Measurements from ENCODE around the gene CHST10.
A peak's percentile ranks its signal among the peaks of the same experiment; 100 is the strongest.

CHST10 gene

DNA sequence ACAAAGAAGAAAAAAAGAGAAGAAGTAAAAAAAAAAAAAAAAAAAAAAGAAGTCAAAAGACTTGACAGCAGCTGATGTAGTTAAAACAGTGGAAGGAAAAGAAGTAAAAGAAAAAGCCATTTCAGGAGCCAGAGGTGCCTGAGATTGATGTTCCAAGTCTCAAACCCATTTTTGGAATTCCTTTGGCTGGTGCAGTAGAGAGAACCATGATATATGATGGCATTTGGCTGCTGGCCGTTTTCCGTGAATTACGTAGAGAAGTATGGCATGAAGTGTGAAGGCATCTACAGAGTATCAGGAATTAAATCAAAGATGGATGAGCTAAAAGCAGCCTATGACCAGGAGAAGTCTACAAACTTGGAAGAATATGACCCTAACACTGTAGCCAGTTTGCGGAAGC lies 7.6 kb upstream of the CHST10 start:
- Mint-ChIP-seq H3K4me1 (ENCODE audit: low read depth in 2 of 2) (peaks cover 4% of the 10 kb centered on the region in 2 donors), H3K36me3 (ENCODE audit: insufficient read depth) (no peaks in the 10 kb centered on the region), H3K27me3 (peaks cover 37 to 47% of the 10 kb centered on the region in 2 donors), H3K27ac (no peak overlapping the region), H3K9me3 (no peaks in the 10 kb centered on the region), H3K4me3 (no peak overlapping the region)
- DNase-seq, result no peak
- ATAC-seq (replicated peaks), result no peak

DNA sequence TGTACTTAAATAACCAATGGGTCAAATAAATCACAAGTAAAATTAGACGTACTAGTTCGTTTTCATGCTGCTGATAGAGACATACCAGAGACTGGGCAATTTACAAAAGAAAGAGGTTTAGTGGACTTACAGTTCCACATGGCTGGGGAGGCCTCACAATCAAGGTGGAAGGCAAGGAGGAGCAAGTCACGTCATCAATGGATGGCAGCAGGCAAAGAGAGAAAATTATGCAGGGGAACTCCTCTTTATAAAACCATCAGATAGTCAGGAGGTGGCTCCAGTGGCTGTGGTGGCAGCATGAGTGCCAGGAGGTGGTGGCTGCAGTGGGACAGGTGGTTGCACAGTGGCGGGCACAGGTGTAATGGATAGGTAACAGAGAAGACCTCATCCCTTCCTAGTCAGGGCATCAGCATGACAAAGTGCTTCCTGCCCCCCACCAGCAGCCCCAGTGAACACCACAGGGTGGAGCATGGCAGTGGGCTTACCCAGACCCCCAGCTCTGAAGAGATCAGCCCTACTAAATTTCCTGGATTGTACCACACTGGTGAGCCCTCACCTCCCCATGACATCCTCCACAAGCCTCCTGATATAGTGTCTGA lies 6.9 kb upstream of the CHST10 start:
- H3K27me3 Mint-ChIP-seq, result peaks cover 37 to 43% of the 10 kb centered on the region in 2 donors
- no peak overlapping the region for H3K27ac Mint-ChIP-seq
- H3K4me3 Mint-ChIP-seq, result no peak overlapping the region
- H3K9me3 Mint-ChIP-seq, result no peaks in the 10 kb centered on the region
- ATAC-seq (replicated peaks) (no peak), DNase-seq (no peak)
- H3K36me3 Mint-ChIP-seq (ENCODE audit: insufficient read depth), result no peaks in the 10 kb centered on the region
- H3K4me1 Mint-ChIP-seq (ENCODE audit: low read depth in 2 of 2), result peaks cover 4% of the 10 kb centered on the region in 2 donors

DNA sequence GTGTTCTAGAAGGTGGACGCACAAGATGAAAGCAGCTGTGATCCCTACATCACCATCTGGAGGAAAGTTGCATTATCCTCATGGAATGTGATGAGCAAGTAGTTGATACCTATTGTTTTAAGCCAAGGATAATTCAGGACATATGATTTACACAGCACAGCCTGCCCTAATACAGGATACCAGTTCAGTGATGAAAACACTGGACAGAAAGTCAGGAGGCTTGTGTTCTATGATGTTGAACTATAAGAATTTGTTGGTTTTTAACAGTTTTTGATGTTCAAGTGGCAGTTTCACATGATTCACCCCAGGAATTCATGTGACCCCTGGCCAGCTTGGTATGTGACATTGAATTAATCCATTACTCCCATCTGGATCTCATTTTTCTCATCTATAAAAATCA lies 6.2 kb upstream of the CHST10 start:
- Mint-ChIP-seq H3K27me3 (peaks cover 29 to 35% of the 10 kb centered on the region in 2 donors), H3K36me3 (ENCODE audit: insufficient read depth) (no peaks in the 10 kb centered on the region), H3K4me3 (no peak overlapping the region), H3K27ac (no peak overlapping the region), H3K9me3 (no peaks in the 10 kb centered on the region), H3K4me1 (ENCODE audit: low read depth in 2 of 2) (peaks cover 4% of the 10 kb centered on the region in 2 donors)
- ATAC-seq (replicated peaks) (no peak), DNase-seq (no peak)

DNA sequence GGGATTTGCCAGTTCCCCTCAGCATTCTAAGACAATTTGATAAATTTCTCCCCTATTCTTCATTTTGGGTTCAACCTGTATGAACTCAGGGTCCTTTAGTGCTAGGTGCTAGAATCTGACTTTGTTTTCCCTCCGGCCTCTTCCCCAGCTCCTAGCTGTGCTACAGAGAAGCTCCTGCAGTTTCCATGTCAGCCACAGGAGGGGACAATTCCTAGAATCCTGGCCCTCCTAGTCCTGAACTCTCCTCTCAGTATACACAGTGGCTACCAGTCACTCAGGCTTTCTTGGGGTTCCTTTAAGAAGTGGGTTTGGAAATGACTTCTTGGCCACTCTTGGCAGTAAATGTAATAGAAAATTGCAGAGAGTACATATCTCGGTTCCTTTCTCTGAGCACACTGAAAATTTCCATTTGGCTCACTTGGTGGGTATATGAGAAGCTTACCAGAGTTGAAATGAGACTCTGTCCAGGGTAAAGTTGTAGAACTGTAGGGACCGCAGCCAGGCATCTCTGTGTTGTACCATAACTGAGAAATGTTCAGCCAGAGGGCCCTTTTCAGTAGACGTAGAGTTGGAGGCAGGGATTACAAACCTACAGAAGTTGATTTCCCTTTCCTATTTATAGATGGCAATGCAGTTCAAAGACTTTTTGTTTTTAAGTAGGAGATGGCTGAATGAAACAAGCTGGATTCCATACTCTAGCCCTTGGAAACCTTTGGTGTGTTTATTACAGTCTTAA lies 5.0 kb upstream of the CHST10 start:
- DNase-seq, result no peak
- no peak overlapping the region for H3K4me3 Mint-ChIP-seq
- no peaks in the 10 kb centered on the region for H3K9me3 Mint-ChIP-seq
- no peaks in the 10 kb centered on the region for H3K36me3 Mint-ChIP-seq (ENCODE audit: insufficient read depth)
- peaks cover 20 to 28% of the 10 kb centered on the region in 2 donors for H3K27me3 Mint-ChIP-seq
- H3K27ac Mint-ChIP-seq, result no peak overlapping the region
- H3K4me1 Mint-ChIP-seq (ENCODE audit: low read depth in 2 of 2), result peaks cover under 1 to 2% of the 10 kb centered on the region in 2 donors
- no peak for ATAC-seq (replicated peaks)

DNA sequence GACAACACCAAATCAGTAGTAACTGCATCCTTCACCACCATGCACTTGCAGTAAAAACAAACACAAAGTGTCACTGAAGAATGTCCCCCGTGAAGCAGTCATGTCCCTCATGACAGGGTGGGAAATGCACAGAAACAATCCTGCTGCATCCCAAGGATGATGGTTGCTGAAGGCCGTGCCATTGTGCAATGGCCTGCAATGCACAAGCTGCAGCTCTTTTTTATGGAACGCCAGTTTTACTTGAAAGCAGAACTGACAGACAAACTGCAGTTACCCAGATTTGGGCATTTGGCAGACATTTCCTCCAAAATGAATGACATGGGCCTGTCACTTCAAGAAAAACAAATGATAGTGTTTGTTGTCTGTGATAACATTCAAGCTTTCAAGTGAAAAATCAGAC lies 2.4 kb upstream of the CHST10 start:
- Mint-ChIP-seq H3K9me3 (no peaks in the 10 kb centered on the region), H3K4me3 (no peak overlapping the region), H3K27ac (no peak overlapping the region), H3K4me1 (ENCODE audit: low read depth in 2 of 2) (peaks cover 14 to 18% of the 10 kb centered on the region in 2 donors), H3K36me3 (ENCODE audit: insufficient read depth) (no peaks in the 10 kb centered on the region), H3K27me3 (peaks cover 10 to 11% of the 10 kb centered on the region in 2 donors)
- ATAC-seq (replicated peaks) (no peak), DNase-seq (no peak)

DNA sequence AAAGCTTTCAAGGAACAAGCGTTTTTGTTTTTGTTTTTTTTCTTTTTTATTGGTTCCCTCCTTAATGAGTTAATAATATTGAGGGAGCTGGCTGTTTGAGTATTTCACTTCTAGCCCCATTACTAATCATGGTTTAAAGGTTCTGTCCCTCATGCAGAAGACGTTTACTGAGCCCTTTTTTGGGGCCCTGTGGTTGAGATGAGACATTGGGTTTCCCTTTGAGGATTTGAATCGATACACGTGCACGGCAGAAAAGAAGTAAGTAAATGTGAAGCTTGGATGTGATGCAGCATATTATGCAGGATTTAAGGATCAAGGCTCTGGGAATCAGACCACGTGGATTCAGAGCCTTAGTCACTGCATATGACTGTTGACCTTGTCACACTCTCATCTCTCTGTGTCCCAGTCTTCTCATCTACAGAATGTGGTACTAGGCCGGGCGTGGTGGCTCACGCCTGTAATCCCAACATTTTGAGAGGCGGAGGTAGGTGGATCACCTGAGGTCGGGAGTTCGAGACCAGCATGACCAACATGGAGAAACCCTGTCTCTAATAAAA lies 1.0 kb upstream of the CHST10 start:
- no peak overlapping the region for H3K27ac Mint-ChIP-seq
- peaks cover 14 to 18% of the 10 kb centered on the region in 2 donors for H3K4me1 Mint-ChIP-seq (ENCODE audit: low read depth in 2 of 2)
- DNase-seq, result no peak
- no peaks in the 10 kb centered on the region for H3K36me3 Mint-ChIP-seq (ENCODE audit: insufficient read depth)
- no peaks in the 10 kb centered on the region for H3K9me3 Mint-ChIP-seq
- H3K27me3 Mint-ChIP-seq, result no peaks in the 10 kb centered on the region
- H3K4me3 Mint-ChIP-seq, result peak overlapping the region in 1 of 2 donors; percentile 90
- ATAC-seq (replicated peaks), result no peak

DNA sequence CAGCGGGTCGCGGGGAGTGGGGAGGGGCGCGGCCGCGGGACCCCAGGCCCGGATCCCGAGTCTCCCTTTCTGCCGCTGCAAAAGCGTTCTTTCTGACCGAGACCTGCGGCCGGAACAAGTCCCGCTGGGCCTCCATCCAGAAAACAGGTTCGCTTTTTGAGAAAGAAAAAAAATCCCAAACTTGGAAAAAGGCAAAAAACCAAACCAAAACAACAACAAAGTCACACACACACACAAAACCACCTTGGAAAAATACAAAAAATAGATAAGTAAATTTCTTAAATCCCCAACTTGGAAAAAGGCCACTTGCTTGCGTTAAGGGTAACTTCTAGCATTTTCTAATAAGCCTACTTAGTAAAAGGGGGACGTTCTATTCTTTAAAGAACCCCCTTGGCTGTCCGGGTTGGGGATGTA lies 250 bp upstream of the CHST10 start:
- Mint-ChIP-seq H3K9me3 (no peaks in the 10 kb centered on the region), H3K4me3 (peak overlapping the region; percentile 76 to 90), H3K27me3 (no peaks in the 10 kb centered on the region), H3K36me3 (ENCODE audit: insufficient read depth) (no peaks in the 10 kb centered on the region), H3K27ac (no peak overlapping the region), H3K4me1 (ENCODE audit: low read depth in 2 of 2) (peaks cover 14 to 18% of the 10 kb centered on the region in 2 donors)
- DNase-seq (no peak), ATAC-seq (replicated peaks) (no peak)

DNA sequence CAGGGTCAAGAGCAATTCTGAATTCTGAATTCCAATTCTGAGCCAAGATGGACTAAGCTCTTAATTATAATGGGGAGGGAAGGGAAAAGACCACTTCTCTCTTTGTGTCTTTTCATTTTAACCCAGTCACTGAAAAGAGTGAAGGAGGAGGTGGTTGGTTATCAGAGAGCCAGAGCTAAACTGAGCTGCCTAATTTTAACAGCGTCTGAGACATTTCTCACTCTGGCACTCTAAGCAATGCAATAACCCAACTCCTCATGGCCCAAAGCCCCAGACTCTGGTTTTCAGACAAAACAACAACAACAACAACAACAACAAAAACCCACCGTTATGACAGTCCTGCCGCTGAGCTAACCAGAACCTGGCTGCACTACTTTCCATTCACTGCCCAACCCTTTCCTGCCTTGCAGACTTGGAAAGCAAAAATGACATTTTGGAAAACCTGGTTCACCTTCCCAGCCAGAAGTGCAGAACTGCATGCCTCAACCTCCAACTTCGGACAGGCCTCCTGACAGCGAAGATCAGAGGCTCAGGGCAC lies 1.0 kb downstream of the CHST10 start:
- no peaks in the 10 kb centered on the region for H3K9me3 Mint-ChIP-seq

DNA sequence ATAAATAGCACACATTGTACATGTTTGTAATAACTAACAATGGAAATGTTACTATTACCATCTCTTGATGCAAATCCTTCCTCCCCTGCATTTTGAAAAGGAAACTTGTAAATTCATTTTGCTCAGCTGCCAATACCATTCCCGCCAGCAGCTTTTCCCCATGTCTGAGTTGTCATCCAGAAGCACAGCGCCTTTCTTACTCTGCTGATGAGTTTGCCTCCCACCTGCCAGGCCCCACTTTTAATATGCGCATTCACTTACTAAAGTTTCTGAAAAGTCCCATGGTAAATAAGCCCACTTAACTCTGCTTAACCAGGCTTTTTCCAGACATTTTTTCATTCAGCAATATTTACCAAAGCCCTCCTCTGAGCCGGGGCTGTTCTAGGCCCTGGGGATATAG lies 3.9 kb downstream of the CHST10 start:
- Mint-ChIP-seq H3K27me3 (no peaks in the 10 kb centered on the region), H3K4me1 (ENCODE audit: low read depth in 2 of 2) (peaks cover 18 to 26% of the 10 kb centered on the region in 2 donors), H3K36me3 (ENCODE audit: insufficient read depth) (no peaks in the 10 kb centered on the region), H3K4me3 (no peak overlapping the region), H3K27ac (no peak overlapping the region), H3K9me3 (no peaks in the 10 kb centered on the region)
- ATAC-seq (replicated peaks) (no peak), DNase-seq (no peak)

More for the DNA sequence above, 1.0 kb downstream of the CHST10 start:
- Mint-ChIP-seq H3K36me3 (ENCODE audit: insufficient read depth) (no peaks in the 10 kb centered on the region), H3K27me3 (no peaks in the 10 kb centered on the region), H3K27ac (peak overlapping the region; percentile 82 to 91), H3K4me1 (ENCODE audit: low read depth in 2 of 2) (peaks cover 14 to 18% of the 10 kb centered on the region in 2 donors), H3K4me3 (peak overlapping the region; percentile 90 to 91)
- ATAC-seq (replicated peaks) (no peak), DNase-seq (no peak)

DNA sequence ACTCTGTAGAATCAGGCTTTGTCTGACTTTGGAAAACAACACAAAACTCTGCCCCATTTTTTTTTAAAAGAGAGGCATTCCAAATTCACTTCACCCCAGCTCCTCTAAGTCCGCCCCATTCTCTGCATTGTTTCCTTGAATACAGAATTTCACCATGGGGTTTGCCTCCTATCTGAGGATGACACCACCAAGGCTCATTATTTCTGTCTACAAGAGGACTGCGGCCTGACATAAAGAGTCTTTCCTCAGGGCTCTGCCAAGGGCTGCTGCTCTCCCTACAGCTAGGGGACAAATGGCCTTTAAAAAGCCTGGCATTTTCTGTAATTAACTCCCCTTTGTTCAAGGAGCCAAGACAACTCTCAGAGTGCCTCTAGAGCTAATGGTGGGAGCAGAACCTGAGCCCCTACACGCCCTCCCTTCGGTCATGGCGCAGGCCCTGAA lies 4.6 kb downstream of the CHST10 start:
- no peaks in the 10 kb centered on the region for H3K27me3 Mint-ChIP-seq
- no peaks in the 10 kb centered on the region for H3K36me3 Mint-ChIP-seq (ENCODE audit: insufficient read depth)
- peaks cover 18 to 26% of the 10 kb centered on the region in 2 donors for H3K4me1 Mint-ChIP-seq (ENCODE audit: low read depth in 2 of 2)
- no peak overlapping the region for H3K27ac Mint-ChIP-seq
- DNase-seq (no peak), ATAC-seq (replicated peaks) (no peak)
- no peaks in the 10 kb centered on the region for H3K9me3 Mint-ChIP-seq
- no peak overlapping the region for H3K4me3 Mint-ChIP-seq

DNA sequence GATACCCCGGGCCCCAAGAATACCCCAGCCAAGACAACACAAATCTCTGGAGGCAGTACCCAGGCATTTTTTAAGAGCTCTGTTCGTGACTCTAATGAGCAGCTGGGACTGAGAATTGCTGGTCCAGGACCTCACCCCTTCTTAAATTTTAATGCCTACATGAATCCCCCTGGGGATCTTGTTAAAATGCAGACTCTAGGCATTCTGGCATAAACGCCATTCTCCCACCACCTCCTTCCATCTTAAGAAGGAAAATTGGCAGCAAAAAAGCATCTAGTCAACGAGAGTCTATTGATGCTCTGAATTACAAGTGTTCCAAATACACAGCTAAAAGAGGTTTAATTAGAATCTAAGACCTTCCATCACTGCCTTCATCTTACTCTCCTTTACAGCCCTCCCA lies 5.0 kb downstream of the CHST10 start:
- Mint-ChIP-seq H3K4me1 (ENCODE audit: low read depth in 2 of 2) (peaks cover 18 to 26% of the 10 kb centered on the region in 2 donors), H3K4me3 (no peak overlapping the region), H3K27ac (no peak overlapping the region), H3K9me3 (no peaks in the 10 kb centered on the region), H3K36me3 (ENCODE audit: insufficient read depth) (no peaks in the 10 kb centered on the region), H3K27me3 (no peaks in the 10 kb centered on the region)
- ATAC-seq (replicated peaks) (no peak), DNase-seq (no peak)

DNA sequence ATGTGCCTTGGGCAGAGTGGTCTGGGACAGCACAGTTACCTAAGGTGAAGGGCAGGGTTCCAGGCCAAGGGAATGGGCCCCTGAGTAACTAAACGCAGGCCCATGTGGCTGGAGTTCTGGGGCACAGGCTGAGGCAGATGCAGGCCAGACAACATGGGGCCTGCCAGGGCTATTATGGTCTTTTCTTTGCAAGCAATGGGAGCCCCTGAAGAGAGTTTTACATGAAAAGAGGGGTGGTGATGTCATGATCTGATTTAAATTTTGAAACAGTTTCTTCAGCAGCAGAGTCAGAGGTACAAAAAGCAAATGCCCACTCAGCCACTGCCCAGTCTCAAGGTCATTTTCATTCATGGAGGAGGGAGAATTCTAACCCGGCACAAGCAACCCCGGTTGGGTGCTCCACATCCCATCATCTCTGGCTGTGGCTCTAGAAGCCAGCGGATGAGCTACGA lies 5.6 kb downstream of the CHST10 start:
- no peak overlapping the region for H3K27ac Mint-ChIP-seq
- H3K4me3 Mint-ChIP-seq, result no peak overlapping the region
- no peaks in the 10 kb centered on the region for H3K9me3 Mint-ChIP-seq
- ATAC-seq (replicated peaks) (no peak), DNase-seq (no peak)
- no peaks in the 10 kb centered on the region for H3K27me3 Mint-ChIP-seq
- H3K4me1 Mint-ChIP-seq (ENCODE audit: low read depth in 2 of 2), result peaks cover 15 to 23% of the 10 kb centered on the region in 2 donors
- H3K36me3 Mint-ChIP-seq (ENCODE audit: insufficient read depth), result no peaks in the 10 kb centered on the region

DNA sequence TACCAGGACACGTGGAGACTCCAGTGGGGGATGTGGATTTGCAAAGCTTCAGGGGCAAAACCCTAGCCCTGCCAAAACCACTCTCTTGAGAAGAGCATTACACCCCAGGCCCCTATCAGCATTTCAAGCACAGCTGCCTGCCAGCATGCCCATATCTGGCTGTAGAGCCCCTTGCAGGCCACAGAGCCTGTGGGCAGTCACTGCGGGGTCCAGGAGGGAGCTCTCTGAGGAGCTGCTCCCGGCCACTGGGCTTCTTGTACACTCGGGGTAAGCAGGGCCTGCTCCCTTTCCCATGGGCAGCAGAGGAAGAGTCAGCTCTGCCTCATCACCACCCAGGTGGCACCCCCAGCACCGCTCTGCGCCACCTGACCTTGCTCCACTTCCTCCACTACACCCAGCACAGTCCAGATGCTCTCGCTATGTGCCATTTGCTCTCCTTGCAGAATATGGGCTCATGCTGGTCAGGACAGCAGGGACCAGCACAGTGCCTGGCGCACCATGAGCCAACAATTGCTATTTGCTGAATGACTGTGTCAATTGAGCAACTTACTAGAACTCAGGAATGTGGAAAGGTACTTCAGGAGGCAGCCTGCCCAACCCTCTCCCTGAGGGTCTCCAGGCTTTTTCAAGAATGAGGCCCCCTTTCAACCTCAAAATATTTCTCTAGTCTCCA lies 7.4 kb downstream of the CHST10 start:
- no peaks in the 10 kb centered on the region for H3K27me3 Mint-ChIP-seq

More for the DNA sequence above, 7.4 kb downstream of the CHST10 start:
- no peak overlapping the region for H3K4me3 Mint-ChIP-seq
- H3K9me3 Mint-ChIP-seq, result no peaks in the 10 kb centered on the region
- H3K27ac Mint-ChIP-seq, result peak overlapping the region in 1 of 2 donors; percentile 7
- H3K4me1 Mint-ChIP-seq (ENCODE audit: low read depth in 2 of 2), result peaks cover 4 to 8% of the 10 kb centered on the region in 2 donors
- ATAC-seq (replicated peaks), result no peak
- no peaks in the 10 kb centered on the region for H3K36me3 Mint-ChIP-seq (ENCODE audit: insufficient read depth)
- DNase-seq, result no peak
